Measurements from ENCODE around the gene STRIP2.

STRIP2 gene

GRCh38 chr7:129535896-129536295, 101.7 kb downstream of the STRIP2 start:
- no peak for DNase-seq

GRCh38 chr7:129536323-129536722, 102.1 kb downstream of the STRIP2 start:
- no peak for DNase-seq

Measured in DMS53 (cell line).